Measurements from ENCODE around the gene KCNAB1. TPM values are rescaled to one million over a fixed set of nuclear protein-coding genes. Genes with fewer than 3 reads are reported as not detected.

The KCNAB1 gene
- total RNA-seq, 1 donor from 2014 or later = 16.5 TPM

GRCh38 chr3:156377266-156377665, 256.9 kb downstream of the KCNAB1 start:
- peaks cover 5% of the 10 kb centered on the region for H3K27me3 Mint-ChIP-seq (ENCODE audit: unreplicated experiment)
- peaks cover 4% of the 10 kb centered on the region for H3K9me3 Mint-ChIP-seq (ENCODE audit: unreplicated experiment)

GRCh38 chr3:156377718-156378117, 257.3 kb downstream of the KCNAB1 start:
- H3K4me1 Mint-ChIP-seq (ENCODE audit: low read depth, unreplicated experiment) = peaks cover 7% of the 10 kb centered on the region
- no peak overlapping the region for H3K4me3 Mint-ChIP-seq (ENCODE audit: unreplicated experiment)
- no peak overlapping the region for H3K27ac Mint-ChIP-seq (ENCODE audit: unreplicated experiment)
- peaks cover 4% of the 10 kb centered on the region for H3K9me3 Mint-ChIP-seq (ENCODE audit: unreplicated experiment)
- H3K27me3 Mint-ChIP-seq (ENCODE audit: unreplicated experiment) = peaks cover 5% of the 10 kb centered on the region
- H3K36me3 Mint-ChIP-seq (ENCODE audit: unreplicated experiment) = peaks cover 5% of the 10 kb centered on the region
- no peak for DNase-seq
- TF ChIP-seq CTCF (IDR thresholded peaks at IDR 0.05; ENCODE audit: partially characterized antibody, unreplicated experiment) = no peak

More at GRCh38 chr3:156377266-156377665, 256.9 kb downstream of the KCNAB1 start:
- Mint-ChIP-seq H3K36me3 (ENCODE audit: unreplicated experiment) (peaks cover 5% of the 10 kb centered on the region), H3K4me1 (ENCODE audit: low read depth, unreplicated experiment) (peaks cover 7% of the 10 kb centered on the region), H3K4me3 (ENCODE audit: unreplicated experiment) (no peak overlapping the region), H3K27ac (ENCODE audit: unreplicated experiment) (no peak overlapping the region)
- TF ChIP-seq CTCF (IDR thresholded peaks at IDR 0.05; ENCODE audit: partially characterized antibody, unreplicated experiment) = no peak
- no peak for DNase-seq

GRCh38 chr3:156378871-156379270, 258.5 kb downstream of the KCNAB1 start:
- Mint-ChIP-seq H3K27ac (ENCODE audit: unreplicated experiment) (no peak overlapping the region), H3K4me3 (ENCODE audit: unreplicated experiment) (no peak overlapping the region), H3K9me3 (ENCODE audit: unreplicated experiment) (peaks cover 4% of the 10 kb centered on the region), H3K36me3 (ENCODE audit: unreplicated experiment) (peaks cover 5% of the 10 kb centered on the region), H3K27me3 (ENCODE audit: unreplicated experiment) (peaks cover 5% of the 10 kb centered on the region), H3K4me1 (ENCODE audit: low read depth, unreplicated experiment) (peaks cover 17% of the 10 kb centered on the region)
- DNase-seq = no peak
- TF ChIP-seq CTCF (IDR thresholded peaks at IDR 0.05; ENCODE audit: partially characterized antibody, unreplicated experiment) = no peak

- no peak for DNase-seq
- H3K27me3 Mint-ChIP-seq (ENCODE audit: unreplicated experiment) = peaks cover 5% of the 10 kb centered on the region
- peaks cover 4% of the 10 kb centered on the region for H3K9me3 Mint-ChIP-seq (ENCODE audit: unreplicated experiment)
- TF ChIP-seq CTCF (IDR thresholded peaks at IDR 0.05; ENCODE audit: partially characterized antibody, unreplicated experiment) = no peak
- peaks cover 5% of the 10 kb centered on the region for H3K36me3 Mint-ChIP-seq (ENCODE audit: unreplicated experiment)
- H3K4me1 Mint-ChIP-seq (ENCODE audit: low read depth, unreplicated experiment) = peaks cover 17% of the 10 kb centered on the region
- no peak overlapping the region for H3K4me3 Mint-ChIP-seq (ENCODE audit: unreplicated experiment)
- no peak overlapping the region for H3K27ac Mint-ChIP-seq (ENCODE audit: unreplicated experiment)
These were observed 258.9 kb downstream of the KCNAB1 start for GRCh38 chr3:156379327-156379726.

GRCh38 chr3:156381253-156381652, 260.9 kb downstream of the KCNAB1 start:
- Mint-ChIP-seq H3K36me3 (ENCODE audit: unreplicated experiment) (peaks cover 5% of the 10 kb centered on the region), H3K9me3 (ENCODE audit: unreplicated experiment) (peaks cover 4% of the 10 kb centered on the region), H3K4me1 (ENCODE audit: low read depth, unreplicated experiment) (peaks cover 17% of the 10 kb centered on the region), H3K27ac (ENCODE audit: unreplicated experiment) (no peak overlapping the region), H3K4me3 (ENCODE audit: unreplicated experiment) (no peak overlapping the region), H3K27me3 (ENCODE audit: unreplicated experiment) (peaks cover 5% of the 10 kb centered on the region)
- TF ChIP-seq CTCF (IDR thresholded peaks at IDR 0.05; ENCODE audit: partially characterized antibody, unreplicated experiment) = no peak
- no peak for DNase-seq
